GM18867 (cell line): ENCODE data around the gene PRKAB1.

ENCODE experiments used
- ATAC-seq: cut with Tn5 transposase; IDR thresholded peaks from one replicate; pipeline ENCODE4 v1.9.1; 2021; ENCODE audit warnings: mild to moderate bottlenecking, moderate library complexity; ENCODE audit not compliant: unreplicated experiment

The PRKAB1 gene

DNA sequence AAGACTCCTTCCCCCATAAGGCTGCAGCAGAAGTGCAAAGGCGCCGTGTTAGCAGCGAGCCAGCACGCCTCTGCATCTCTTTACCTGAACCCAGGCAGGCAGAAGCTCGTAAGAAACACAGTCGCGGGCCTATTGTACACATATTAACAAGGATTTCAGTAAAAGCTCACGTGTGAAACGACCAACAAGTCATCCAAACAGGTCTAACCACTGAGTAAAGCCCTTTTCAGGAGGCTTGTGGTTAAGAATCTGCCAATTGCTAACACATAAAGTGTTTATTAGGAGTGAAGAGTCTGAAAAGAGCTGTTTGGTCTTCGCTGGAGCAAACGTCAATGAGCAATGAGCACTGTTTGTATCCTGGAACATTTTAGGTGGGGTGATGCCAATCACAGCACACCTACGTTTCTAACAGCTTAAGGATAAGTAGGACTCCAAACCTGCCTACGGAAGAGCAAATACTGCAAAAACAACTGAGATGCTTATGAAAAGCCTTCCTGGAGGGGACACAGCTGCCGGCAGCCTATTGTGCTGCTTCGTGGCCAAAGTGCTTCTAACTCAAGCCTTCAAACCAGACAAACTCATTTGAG lies 43.1 kb downstream of the PRKAB1 start:
- ATAC-seq: no peak

- no peak for ATAC-seq
These were observed 43.8 kb downstream of the PRKAB1 start for GRCh38 chr12:119711693-119712092.

DNA sequence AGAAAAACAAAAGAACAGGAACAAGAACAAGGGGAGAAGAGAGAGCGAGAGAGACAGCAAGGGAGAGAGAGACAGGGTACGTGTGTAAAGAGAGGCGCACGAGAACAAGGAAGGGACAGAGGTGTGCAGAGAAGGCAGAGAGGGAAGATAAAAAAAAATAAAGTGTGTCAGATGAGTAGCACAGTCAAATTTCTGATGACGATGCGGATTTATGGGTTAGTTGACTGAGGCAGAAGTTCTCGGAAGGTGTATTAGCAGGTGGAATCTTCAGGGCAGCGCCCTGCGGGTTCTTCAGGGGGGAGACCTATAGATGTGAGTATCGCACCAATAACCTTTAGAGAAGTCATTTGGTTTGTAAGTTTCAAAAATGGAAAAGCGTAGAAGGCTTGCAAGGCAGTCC lies 44.8 kb downstream of the PRKAB1 start:
- ATAC-seq: no peak

DNA sequence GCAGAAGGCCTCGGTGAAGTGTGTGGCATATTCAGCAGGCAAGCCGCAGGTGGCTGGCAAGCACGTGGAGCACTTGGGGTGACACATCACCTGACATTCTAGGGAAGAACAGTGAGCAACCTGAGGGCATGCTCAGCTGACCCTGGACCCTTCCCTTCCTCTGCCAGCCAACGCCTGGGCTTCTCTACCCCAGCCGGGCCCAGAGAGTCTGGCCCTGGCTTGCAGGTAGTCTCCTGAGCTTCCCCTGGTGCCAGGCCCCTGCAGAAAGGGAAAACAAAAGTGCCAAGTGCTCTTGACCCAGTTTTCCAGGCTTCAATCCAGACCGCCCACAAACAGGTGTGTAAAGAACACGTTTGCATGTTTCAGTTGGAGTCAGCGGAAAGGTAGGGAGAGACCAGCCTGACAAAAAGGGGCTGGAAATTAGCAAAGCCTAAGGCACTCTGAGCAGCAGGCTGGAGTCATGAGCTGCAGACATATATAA lies 45.7 kb downstream of the PRKAB1 start:
- ATAC-seq: no peak

DNA sequence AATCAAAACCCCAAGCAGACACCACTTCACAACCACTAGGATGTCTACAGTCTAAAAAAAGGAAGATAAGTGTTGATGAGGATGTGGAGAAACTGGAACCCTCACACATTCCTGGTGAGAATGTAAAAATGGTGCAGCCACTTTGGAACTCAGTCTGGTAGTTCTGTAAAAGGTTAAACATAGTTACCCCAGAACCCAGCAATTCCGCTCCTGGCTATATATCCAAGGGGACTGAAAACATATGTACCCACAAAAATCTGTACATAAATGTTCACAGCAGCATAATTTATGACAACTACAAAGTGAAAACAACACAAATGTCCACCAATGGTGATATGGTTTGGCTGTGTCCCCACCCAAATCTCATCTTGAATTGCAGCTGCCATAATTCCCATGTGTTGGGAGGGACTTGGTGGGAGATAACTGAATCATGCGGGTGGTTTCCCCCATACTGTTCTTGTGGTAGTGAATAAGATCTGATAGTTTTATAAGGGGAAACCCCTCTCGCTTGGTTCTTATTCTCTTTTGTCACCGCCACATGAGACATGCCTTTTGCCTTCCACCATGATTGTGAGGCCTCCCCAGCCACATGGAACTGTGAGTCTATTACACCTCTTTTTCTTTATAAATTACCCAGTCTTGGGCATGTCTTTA lies 46.8 kb downstream of the PRKAB1 start:
- no peak for ATAC-seq

GRCh38 chr12:119715268-119715620 lies 47.3 kb downstream of the PRKAB1 start:
- ATAC-seq: no peak

DNA sequence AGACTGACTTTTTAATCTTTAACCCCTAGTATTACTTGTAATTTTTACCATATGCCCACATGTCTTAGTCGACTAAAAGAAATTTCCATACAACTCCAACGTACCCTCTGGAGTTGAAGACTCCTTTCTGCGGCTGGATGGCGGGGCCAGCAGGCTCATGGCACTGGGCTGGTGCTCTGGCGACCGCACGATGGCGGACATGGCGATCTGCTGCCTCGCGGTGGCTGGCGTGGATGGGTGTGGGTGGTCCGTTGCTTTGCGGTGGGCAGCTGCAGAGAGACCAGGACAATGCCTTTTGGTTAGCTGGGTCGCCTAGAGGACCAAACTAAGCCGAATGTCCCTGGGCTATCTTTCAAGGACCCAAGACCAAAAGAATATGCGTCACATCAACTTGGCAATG lies 50.2 kb downstream of the PRKAB1 start:
- ATAC-seq: no peak

DNA sequence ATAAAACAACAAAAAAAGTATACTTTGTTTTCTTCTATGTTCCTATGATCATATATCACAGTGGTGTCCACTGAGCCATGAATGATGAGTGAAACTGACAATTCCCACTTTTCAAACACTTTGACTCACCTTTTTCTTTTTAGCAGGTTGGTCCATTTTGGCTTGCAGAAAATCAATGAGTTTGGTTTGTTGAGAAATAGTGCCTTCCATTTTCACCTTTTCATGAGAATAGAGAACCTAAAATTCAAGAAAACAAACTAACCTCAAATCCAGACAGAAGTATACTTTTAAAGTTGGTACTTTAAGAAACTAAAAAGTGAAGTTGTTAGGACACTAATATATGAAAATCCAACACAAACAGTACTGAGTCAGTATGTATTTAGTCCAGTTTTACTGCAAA lies 52.4 kb downstream of the PRKAB1 start:
- ATAC-seq: no peak

- ATAC-seq: no peak
These were observed 53.4 kb downstream of the PRKAB1 start for GRCh38 chr12:119721306-119721705.

GRCh38 chr12:119725523-119725922 lies 57.6 kb downstream of the PRKAB1 start:
- no peak for ATAC-seq

DNA sequence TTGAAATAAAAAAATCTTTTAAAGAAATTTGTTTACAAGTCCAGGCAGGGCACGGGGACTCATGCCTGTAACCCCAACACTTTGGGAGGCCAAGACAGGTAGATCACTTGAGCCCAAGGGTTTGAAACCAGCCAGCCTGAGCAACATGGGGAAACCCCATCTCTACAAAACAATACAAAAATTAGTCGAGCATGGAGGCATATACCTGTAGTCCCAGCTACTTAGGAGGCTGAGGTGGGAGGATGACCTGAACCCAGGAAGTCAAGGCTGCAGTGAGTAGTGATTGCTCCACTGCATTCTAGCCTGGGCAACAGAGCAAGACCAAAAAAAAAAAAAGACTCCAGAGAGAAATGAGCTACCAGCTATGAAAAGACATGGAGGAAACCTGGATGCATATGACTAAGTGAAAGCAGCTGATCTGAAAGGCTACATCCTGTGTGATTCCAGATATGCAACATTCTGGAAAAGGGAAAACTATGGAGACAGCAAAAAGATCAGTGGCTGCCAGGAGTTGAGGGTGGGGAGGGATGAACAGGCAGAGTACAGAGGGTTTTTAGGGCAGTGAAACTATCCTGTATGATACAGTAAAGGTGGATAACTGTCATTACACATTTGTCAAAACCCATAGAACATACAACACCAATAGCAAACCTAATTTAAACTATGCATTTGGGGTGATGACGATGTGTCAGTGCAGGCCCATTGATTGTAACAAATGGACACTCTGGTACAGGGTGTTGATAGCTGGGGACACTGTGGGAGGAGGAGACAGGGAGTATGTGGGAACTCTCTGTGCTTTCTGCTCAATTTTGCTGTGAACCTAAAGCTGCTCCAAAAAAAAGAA lies 59.9 kb downstream of the PRKAB1 start:
- no peak for ATAC-seq

- no peak for ATAC-seq
These were observed 60.5 kb downstream of the PRKAB1 start for GRCh38 chr12:119728444-119728745.

DNA sequence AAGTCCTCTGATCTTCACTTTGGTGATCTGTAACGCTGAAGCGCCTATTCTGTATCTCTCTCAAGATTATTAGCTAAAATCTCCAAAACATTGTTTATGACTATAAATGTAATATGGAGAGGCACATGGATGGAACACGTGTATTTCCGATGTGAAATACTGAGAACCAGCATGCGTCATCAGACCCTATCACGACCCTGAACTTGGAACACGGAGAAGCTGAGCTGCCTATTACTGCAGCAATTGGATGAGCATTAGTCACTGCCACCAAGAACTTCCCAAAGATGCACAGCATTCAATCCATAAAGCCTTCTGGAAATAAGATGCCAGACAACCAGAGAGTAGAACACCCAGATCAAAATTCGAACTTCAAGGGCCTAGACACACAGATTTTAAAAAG lies 61.9 kb downstream of the PRKAB1 start:
- no peak for ATAC-seq

- ATAC-seq: no peak
These were observed 62.4 kb downstream of the PRKAB1 start for GRCh38 chr12:119730381-119730780.
